Natural killer cell (primary cell): Measurements from ENCODE around the gene FN3K. TPM values are rescaled to one million over a fixed set of nuclear protein-coding genes. Genes with fewer than 3 reads are reported as not detected.

Experiments
- ATAC-seq, 3 donors: fragments of 150-1000 bp in 2 of 3; fragments of 200-7000 bp in 1 of 3; cut with Tn5 transposase; 1 replicate in 1 of 3; 2 replicates in 2 of 3; pipeline ENCODE4 v1.10.0; 2021; ENCODE audit warnings: mild to moderate bottlenecking in 2 of 3, moderate library complexity in 2 of 3
- DNase-seq, 2 donors: peaks; one replicate each; pipeline versions ENCODE4 v3.0.0 to v3.0.0-alpha.2; 2013 to 2021; ENCODE audit warnings: mixed read lengths in 1 of 2
- H3K27ac ChIP-seq: one replicate; pipeline ENCODE4 v1.5.1; 2013; ENCODE audit warnings: mild to moderate bottlenecking, low read length
- H3K27me3 ChIP-seq: one replicate; pipeline ENCODE4 v1.6.1; 2013; ENCODE audit warnings: low read length; ENCODE audit not compliant: control insufficient read depth, insufficient read depth
- H3K36me3 ChIP-seq: one replicate; pipeline ENCODE4 v1.6.1; 2013; ENCODE audit warnings: low read length; ENCODE audit not compliant: control insufficient read depth, insufficient read depth
- H3K4me1 ChIP-seq: one replicate; pipeline ENCODE4 v1.6.1; 2013; ENCODE audit warnings: low read length; ENCODE audit not compliant: control insufficient read depth, insufficient read depth
- H3K4me3 ChIP-seq: one replicate; pipeline ENCODE4 v1.5.1; 2013; ENCODE audit warnings: low read length
- H3K9me3 ChIP-seq: one replicate; pipeline ENCODE4 v1.6.1; 2013; ENCODE audit warnings: low read length; ENCODE audit not compliant: control insufficient read depth, insufficient read depth
- H3K27ac Mint-ChIP-seq, 2 donors: one replicate each; pipeline ENCODE4 v1.8.0; 2022; ENCODE audit warnings: mild to moderate bottlenecking in 2 of 2, mixed read lengths in 2 of 2, moderate library complexity in 1 of 2
- H3K27me3 Mint-ChIP-seq, 2 donors: one replicate each; pipeline ENCODE4 v1.8.0; 2022; ENCODE audit warnings: low read depth in 2 of 2, mixed read lengths in 2 of 2
- H3K36me3 Mint-ChIP-seq: one replicate; pipeline ENCODE4 v1.8.0; 2022; ENCODE audit warnings: mixed read lengths
- H3K4me1 Mint-ChIP-seq, 2 donors: one replicate each; pipeline ENCODE4 v1.8.0; 2022; ENCODE audit warnings: mixed read lengths in 2 of 2
- H3K4me3 Mint-ChIP-seq: one replicate; pipeline ENCODE4 v1.8.0; 2022; ENCODE audit warnings: mild to moderate bottlenecking, moderate library complexity, mixed read lengths
- H3K9me3 Mint-ChIP-seq, 2 donors: one replicate each; pipeline ENCODE4 v1.8.0; 2022; ENCODE audit warnings: mixed read lengths in 2 of 2
- WGBS: methylation state at CpG from one replicate; pipeline ENCODE4 v1.1.7; 2013; ENCODE audit warnings: missing lambda C conversion rate; ENCODE audit not compliant: insufficient coverage; 5-methylcytosine and 5-hydroxymethylcytosine counted together
- intact Hi-C: fragments of 100-400 bp; cut with micrococcal nuclease; formaldehyde crosslinking; loops from one replicate; pipeline ENCODE4 v1.14.2; 2022
- total RNA-seq, 4 donors: library from RNA; stranded (reverse); fragments of 120-200 nt in 1 of 4; gene quantifications; one replicate each; pipeline versions ENCODE4 v1.2.3 to v1.2.4, GENCODE V29; 2013 to 2022
- TF ChIP-seq, protein P1 (sequence below): fragments of 200-600 bp; IDR thresholded peaks from one replicate; pipeline ENCODE4 v1.8.0; 2022; ENCODE audit warnings: antibody characterized with exemption

The FN3K gene
- total RNA-seq, 3 donors from 2014 or later (not counting 1 experiment from before 2014, with no cell fraction given), result 4.9 to 6.1 (median 5.5) TPM

DNA sequence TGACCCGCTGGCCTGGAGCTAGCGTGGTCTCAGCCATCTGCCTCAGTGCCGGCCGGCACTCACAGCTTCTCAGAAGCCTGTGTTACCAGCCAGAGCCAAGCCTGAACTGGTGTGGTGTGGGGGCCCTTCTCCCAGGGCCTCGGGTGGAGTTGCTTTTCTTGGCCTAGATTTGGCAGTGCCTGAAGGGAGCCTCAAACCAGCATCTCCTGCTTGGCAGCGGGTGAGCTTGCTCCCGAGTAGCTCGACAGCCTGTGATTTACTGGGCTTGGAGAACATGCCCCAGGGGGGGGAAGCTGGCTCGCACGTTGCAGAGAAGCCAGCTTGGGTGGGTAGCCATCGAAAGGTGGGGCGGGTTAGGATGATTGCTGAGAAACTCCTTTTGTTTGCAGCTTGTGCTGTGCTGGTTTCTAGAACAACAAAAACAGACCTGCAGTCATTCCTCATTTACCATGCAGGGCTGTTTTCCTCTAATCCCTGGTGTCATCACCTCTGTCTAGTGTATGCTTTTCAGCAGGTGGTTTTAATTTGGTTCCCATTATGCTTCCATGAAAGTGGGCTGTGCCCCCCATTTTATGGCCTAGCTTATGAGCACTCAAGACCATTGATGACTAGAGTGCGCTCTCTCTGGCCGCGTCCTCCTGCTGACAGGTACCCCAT lies 58.7 kb downstream of the FN3K start:
- WGBS, result 94% methylated on average over 15 of the region's 15 CpGs
- Histone ChIP-seq H3K36me3 (no peaks in the 10 kb centered on the region), H3K9me3 (no peaks in the 10 kb centered on the region), H3K4me1 (no peaks in the 10 kb centered on the region), H3K27me3 (no peaks in the 10 kb centered on the region), H3K27ac (no peak overlapping the region), H3K4me3 (no peak overlapping the region)
- intact Hi-C loops, result no loop called here
- TF ChIP-seq, protein P1, sequence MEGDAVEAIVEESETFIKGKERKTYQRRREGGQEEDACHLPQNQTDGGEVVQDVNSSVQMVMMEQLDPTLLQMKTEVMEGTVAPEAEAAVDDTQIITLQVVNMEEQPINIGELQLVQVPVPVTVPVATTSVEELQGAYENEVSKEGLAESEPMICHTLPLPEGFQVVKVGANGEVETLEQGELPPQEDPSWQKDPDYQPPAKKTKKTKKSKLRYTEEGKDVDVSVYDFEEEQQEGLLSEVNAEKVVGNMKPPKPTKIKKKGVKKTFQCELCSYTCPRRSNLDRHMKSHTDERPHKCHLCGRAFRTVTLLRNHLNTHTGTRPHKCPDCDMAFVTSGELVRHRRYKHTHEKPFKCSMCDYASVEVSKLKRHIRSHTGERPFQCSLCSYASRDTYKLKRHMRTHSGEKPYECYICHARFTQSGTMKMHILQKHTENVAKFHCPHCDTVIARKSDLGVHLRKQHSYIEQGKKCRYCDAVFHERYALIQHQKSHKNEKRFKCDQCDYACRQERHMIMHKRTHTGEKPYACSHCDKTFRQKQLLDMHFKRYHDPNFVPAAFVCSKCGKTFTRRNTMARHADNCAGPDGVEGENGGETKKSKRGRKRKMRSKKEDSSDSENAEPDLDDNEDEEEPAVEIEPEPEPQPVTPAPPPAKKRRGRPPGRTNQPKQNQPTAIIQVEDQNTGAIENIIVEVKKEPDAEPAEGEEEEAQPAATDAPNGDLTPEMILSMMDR, result no peak
- H3K36me3 Mint-ChIP-seq, result no peaks in the 10 kb centered on the region
- no peaks in the 10 kb centered on the region for H3K9me3 Mint-ChIP-seq
- no peak for DNase-seq
- no peak overlapping the region for H3K27ac Mint-ChIP-seq
- H3K4me1 Mint-ChIP-seq, result peaks cover 0 to 10% of the 10 kb centered on the region in 2 donors
- no peak overlapping the region for H3K4me3 Mint-ChIP-seq
- ATAC-seq, result no peak
- no peaks in the 10 kb centered on the region for H3K27me3 Mint-ChIP-seq

DNA sequence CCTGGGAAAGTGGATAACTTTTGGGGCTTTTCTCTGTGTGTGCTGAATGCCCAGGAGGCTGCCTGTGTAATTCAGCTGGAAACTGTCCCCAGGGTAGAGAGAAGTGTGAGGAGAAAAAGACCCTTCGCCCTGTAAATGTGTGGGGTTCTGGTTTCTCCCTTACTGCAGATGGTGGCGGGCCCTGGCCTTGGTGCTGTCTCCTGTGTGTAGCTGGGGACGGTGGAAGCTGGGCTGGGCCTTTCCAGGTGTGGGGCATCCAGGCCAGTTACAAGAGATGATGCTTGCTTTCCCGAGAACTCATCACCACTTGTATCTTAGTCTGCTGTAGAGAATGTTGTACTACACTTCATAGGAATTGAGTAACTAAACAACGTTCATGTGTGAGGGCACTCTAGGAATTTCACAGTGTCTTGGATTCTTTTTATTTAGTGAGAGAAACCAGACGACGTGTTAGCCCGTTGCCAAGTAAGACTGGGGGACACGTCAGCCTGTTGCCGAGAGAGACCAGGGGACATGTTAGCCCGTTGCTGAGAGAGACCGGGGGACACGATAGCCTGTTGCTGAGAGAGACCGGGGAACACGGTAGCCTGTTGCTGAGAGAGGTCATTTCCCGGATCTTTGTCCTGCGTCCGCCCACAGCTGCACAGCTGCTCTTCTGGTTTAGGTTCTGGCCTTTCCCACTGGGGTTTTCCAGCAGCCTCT lies 59.5 kb downstream of the FN3K start:
- no peaks in the 10 kb centered on the region for H3K36me3 Mint-ChIP-seq
- no peaks in the 10 kb centered on the region for H3K9me3 ChIP-seq
- no peaks in the 10 kb centered on the region for H3K27me3 ChIP-seq
- H3K4me1 Mint-ChIP-seq, result peaks cover 0 to 11% of the 10 kb centered on the region in 2 donors
- H3K9me3 Mint-ChIP-seq, result no peaks in the 10 kb centered on the region
- TF ChIP-seq, protein P1, result no peak
- no peak overlapping the region for H3K27ac Mint-ChIP-seq
- no peaks in the 10 kb centered on the region for H3K27me3 Mint-ChIP-seq
- H3K4me3 Mint-ChIP-seq, result no peak overlapping the region
- no peaks in the 10 kb centered on the region for H3K4me1 ChIP-seq
- intact Hi-C loops, result no loop called here
- 98% methylated on average over 18 of the region's 18 CpGs for WGBS
- no peak for ATAC-seq
- H3K4me3 ChIP-seq, result no peak overlapping the region
- H3K36me3 ChIP-seq, result no peaks in the 10 kb centered on the region
- H3K27ac ChIP-seq, result no peak overlapping the region
- DNase-seq, result no peak

DNA sequence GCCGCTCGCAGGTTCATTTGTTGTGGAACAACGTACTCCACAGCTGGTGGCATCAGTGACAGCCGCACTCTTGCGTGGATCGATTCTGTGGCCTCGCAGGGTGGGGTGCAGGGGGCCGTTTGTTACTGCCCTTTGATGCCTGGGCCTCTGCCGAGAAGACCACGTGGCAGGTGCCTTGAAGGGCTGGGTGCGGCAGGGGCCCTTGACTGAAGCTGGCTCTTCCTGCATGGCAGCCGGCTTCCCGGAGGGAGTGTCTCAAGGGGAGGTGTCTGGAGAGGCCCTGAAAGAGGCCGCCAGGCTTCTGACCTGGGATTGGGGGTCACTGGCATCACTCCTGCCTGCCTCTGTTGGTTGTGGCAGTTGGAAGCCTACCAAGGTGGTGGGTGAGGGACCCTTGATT lies 60.2 kb downstream of the FN3K start:
- Mint-ChIP-seq H3K9me3 (no peaks in the 10 kb centered on the region), H3K36me3 (no peaks in the 10 kb centered on the region), H3K27me3 (no peaks in the 10 kb centered on the region), H3K4me3 (no peak overlapping the region), H3K27ac (no peak overlapping the region), H3K4me1 (peaks cover 0 to 14% of the 10 kb centered on the region in 2 donors)
- DNase-seq (no peak), ATAC-seq (no peak)
- Histone ChIP-seq H3K4me3 (no peak overlapping the region), H3K36me3 (no peaks in the 10 kb centered on the region), H3K27me3 (no peaks in the 10 kb centered on the region), H3K4me1 (no peaks in the 10 kb centered on the region), H3K27ac (no peak overlapping the region), H3K9me3 (no peaks in the 10 kb centered on the region)
- 96% methylated on average over 14 of the region's 14 CpGs for WGBS
- intact Hi-C loops, result no loop called here
- TF ChIP-seq, protein P1, result no peak
